Fibroblast of villous mesenchyme (primary cell): Measurements from ENCODE around the gene KCNK6. TPM values are rescaled to one million over a fixed set of nuclear protein-coding genes. Genes with fewer than 3 reads are reported as not detected.
A peak's percentile ranks its signal among the peaks of the same experiment; 100 is the strongest.

Experiments used
- DNase-seq: peaks from one replicate; pipeline ENCODE4 v3.0.0-alpha.2; 2010; ENCODE audit warnings: low read depth
- H3K4me3 ChIP-seq: 2 replicates; pipeline ENCODE4 v1.5.1; 2011; ENCODE audit warnings: low read depth, mild to moderate bottlenecking, low read length
- CTCF ChIP-seq: IDR thresholded peaks from 2 replicates; pipeline ENCODE4 v1.5.1; 2012; ENCODE audit warnings: low read depth, mild to moderate bottlenecking, low read length; ENCODE audit not compliant: insufficient read depth
- total RNA-seq: library from RNA; depleted of rRNA; stranded (reverse); fragments of >200 nt; gene quantifications from 2 replicates; pipeline ENCODE4 v1.2.3, GENCODE V29; 2012

The KCNK6 gene
- total RNA-seq, 1 donor = 8.6 TPM

DNA sequence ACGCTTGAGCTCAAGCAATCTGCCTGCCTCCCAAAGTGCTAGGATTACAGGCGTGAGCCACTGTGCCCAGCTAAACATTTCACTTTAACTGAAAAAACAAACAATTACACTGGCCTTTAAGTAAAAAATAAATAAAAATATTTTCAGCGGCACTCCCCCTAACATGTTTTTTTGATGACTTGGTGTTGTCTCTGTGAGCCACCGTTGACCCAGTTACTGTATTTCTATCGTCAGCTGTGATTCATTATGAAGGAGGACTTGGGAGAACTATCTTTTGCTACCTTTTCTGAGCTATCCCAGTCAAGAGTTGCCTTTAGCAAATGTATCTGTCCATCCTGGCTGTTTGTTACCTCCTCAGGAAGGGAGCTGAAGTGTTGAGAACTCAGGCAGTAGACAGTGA, 34.1 kb upstream of the KCNK6 start:
- H3K4me3 ChIP-seq = no peak overlapping the region
- DNase-seq = peak; percentile 61
- TF ChIP-seq CTCF = no peak

DNA sequence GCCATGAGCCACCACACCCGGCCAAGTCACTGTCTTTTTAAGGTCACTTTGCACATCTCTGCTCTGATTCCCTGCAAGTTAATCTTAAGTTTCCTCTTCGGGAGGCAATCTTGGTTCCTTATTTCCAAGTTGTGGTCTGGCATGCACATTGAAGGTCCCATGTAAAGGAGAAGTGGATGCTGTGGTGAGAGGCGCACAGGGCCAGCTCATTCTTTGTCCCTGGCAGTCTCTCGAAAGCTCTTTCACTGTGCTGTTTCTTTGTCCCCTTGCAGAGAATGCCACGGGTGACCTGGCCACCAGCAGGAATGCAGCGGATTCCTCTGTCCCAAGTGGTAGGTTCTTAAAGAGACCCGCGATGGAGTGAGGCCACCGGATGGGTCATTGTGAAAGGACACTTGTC, 32.0 kb upstream of the KCNK6 start:
- no peak for DNase-seq
- TF ChIP-seq CTCF = no peak
- H3K4me3 ChIP-seq = no peak overlapping the region

- TF ChIP-seq CTCF = no peak
- no peak overlapping the region for H3K4me3 ChIP-seq
- no peak for DNase-seq
Observed at GRCh38 chr19:38288123-38288855, 31.4 kb upstream of the KCNK6 start.

DNA sequence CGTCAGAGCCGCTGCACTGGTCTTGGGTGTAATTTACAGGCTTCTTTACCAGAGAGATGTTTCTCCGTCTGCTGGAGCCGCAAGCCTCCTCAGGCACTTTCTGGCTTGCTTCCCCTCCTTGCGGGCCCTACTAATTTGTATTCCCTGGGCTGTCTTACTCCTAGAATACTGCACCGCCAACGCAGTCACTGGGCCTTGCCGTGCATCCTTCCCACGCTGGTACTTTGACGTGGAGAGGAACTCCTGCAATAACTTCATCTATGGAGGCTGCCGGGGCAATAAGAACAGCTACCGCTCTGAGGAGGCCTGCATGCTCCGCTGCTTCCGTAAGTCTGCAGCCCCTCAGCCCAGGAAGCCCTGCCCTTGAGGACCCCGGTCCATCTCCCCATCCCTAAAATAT, 29.7 kb upstream of the KCNK6 start:
- DNase-seq = no peak
- H3K4me3 ChIP-seq = no peak overlapping the region
- TF ChIP-seq CTCF = no peak

- TF ChIP-seq CTCF = no peak
- H3K4me3 ChIP-seq = no peak overlapping the region
- peak; percentile 94 for DNase-seq
Observed at GRCh38 chr19:38290631-38291147, 29.0 kb upstream of the KCNK6 start.

DNA sequence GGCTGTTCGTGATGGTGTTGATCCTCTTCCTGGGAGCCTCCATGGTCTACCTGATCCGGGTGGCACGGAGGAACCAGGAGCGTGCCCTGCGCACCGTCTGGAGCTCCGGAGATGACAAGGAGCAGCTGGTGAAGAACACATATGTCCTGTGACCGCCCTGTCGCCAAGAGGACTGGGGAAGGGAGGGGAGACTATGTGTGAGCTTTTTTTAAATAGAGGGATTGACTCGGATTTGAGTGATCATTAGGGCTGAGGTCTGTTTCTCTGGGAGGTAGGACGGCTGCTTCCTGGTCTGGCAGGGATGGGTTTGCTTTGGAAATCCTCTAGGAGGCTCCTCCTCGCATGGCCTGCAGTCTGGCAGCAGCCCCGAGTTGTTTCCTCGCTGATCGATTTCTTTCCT, 27.8 kb upstream of the KCNK6 start:
- no peak overlapping the region for H3K4me3 ChIP-seq
- TF ChIP-seq CTCF = peak; percentile 35
- DNase-seq = peak; percentile 49

GRCh38 chr19:38293281-38293680, 26.4 kb upstream of the KCNK6 start:
- TF ChIP-seq CTCF = no peak
- DNase-seq = no peak
- no peak overlapping the region for H3K4me3 ChIP-seq
